GM20431 (cell line): ENCODE measurements around the gene ASIC4.

Experiments
- in situ Hi-C: fragments of 300-500 bp; cut with MseI, MboI; formaldehyde crosslinking; loops from one replicate; pipeline ENCODE4 v1.15.0; 2020; ENCODE audit warnings: low sequenced_read_pairs; ENCODE audit not compliant: unreplicated experiment

Gene ASIC4

DNA sequence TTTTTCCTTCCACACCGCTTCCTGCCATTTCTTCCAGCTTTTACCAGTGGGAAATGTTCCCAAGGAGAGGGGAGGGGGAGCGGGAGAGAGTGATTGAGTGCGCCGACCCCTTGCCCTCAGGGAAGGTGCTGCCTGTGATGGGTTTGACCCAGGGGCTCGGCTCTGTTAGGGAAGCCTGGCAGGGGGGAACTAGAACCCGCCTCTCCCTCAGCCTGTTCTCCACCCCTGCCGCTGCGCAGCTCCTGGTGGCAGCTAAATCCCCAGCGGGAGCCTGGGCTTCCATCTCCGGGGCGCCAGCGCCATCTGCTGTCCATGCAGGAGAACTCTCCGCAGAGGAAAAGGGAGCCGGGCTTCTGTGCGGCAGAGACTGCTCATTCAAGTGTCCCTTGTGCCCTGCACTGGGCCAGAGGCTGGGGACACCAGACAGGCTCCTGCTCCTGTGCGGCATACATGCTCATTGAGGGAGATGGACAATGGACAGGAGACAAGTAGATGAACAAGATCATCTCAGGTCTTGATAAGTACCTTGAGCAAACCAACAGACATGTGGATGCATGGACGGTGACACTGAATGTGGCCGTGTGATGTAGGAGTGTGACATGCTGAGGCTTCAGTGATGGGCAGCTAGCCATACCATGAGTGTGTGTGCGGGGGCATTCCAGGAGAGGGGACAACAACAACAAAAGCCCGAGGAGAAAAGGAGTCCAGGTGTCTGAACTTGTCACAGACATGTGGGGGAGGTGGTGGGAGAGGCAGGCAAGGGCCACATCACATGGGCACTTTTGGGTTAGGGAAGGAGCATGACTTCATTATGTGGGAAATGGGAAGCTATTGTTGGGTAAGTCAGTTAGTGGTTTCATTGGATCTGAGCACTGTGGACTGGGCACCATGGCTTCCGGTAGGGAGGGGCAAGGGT is 16.0 kb downstream of the ASIC4 start:
- in situ Hi-C loops = no loop called here

GRCh38 chr2:219531639-219532377 is 17.5 kb downstream of the ASIC4 start:
- in situ Hi-C loops = no loop called here

- in situ Hi-C loops = no loop called here
These were observed 18.0 kb downstream of the ASIC4 start for GRCh38 chr2:219532378-219532649.

- in situ Hi-C loops = no loop called here
These were observed 19.8 kb downstream of the ASIC4 start for GRCh38 chr2:219533930-219534661.

- in situ Hi-C loops = no loop called here
These were observed 22.1 kb downstream of the ASIC4 start for GRCh38 chr2:219536425-219536824.

DNA sequence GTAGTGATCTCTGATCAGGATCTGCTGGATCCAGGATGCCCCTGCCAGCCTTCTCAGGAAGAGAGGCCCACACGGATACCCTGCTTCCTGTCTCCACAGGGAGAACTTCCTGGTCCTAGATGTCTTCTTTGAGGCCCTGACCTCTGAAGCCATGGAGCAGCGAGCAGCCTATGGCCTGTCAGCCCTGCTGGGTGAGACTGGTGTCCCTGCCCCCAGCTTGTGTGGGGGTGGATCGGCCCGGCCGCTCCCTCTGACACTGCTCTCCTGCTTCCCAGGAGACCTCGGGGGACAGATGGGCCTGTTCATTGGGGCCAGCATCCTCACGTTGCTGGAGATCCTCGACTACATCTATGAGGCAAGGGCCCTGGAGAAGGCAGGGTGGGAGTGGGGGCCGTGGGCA is 22.7 kb downstream of the ASIC4 start:
- in situ Hi-C loops = no loop called here

- in situ Hi-C loops = no loop called here
These were observed 23.6 kb downstream of the ASIC4 start for GRCh38 chr2:219537657-219538488.

DNA sequence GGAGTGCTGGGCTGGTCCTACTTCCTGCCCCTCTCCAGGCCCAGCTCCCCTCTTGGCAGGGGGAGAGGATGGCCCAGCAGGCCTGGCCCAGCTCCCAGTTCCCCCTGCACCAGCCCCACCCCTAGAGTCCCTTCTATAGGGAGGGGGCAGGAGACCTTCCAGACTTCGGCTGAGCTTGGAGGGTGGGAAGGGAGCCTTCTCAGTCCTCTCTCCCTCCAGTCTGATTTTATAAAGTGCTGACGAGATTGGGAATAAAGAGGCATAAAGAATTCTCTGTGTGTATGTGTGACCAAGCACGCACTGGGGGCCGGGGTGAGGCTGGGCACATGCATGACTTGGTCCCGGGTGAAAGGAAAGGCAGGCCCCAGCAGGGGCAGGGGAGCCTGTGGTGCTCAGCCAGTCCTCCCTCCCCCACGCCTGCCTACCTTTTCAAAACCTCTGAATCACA is 24.2 kb downstream of the ASIC4 start:
- in situ Hi-C loops = no loop called here

- in situ Hi-C loops = no loop called here
These were observed 24.9 kb downstream of the ASIC4 start for GRCh38 chr2:219538956-219539788.

DNA sequence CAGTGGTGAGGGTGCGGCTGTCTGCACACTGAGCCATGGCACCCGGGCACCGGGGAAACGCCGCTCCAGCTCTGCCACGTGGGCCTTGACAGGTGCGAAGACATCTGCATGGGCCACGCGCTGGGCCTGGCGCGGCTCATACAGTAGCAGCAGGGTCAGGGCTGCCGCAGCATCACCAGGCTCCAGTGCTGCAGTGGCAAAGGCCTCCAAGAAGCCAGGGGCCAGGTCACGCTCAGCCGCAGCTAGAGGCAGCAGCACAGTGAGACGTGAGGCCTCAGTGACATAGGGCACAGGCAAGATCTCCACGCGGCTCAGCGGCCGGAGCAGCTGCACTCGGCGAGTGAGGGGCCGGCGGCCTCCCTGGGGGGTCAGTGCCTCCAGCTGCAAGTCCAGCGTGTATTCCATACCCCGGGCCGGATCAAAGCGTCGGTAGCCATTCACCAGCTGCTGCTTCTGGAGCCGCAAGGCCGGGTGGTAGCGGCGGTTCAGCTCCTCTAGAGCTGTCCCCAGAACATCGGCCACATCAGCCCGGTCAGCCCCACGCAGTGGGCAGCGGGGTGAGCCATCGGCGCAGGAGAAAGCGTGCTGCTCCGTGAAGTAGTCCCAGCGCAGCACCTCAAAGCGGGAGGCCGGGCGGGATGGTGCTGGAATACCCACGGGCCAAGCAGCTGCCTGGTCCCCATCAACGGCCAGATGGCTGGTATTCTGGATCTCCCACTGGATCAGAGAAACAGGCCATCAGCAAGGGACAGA is 25.8 kb downstream of the ASIC4 start:
- in situ Hi-C loops = no loop called here

GRCh38 chr2:219540784-219541504 is 26.7 kb downstream of the ASIC4 start:
- in situ Hi-C loops = no loop called here

DNA sequence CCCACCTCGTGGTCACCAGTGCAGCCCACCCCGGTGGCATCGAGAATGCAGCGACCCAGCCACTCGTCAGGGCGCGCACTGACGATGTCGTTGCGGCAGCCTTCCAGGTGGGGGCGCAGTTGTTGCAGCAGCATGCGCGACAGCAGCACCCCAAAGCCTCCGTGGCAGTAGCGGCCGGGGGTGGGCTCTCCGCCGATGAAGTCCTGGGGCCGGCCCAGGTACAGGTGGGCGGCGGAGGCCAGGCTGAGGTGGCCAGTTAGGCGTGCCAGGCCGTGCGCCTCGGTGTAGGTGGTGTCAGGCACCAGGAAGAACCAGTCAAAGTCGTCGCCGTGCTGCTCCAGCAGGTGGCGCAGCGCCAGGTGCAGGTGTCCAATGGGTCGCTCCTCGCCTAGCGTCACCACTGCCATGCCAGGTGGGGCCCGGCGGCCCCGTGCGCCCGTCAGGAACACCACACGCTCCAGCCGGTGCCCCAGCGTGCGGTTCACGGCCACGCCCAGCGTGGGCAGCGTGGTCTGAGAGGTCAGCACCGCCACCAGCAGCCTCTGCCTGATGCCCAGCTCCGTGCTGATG is 27.4 kb downstream of the ASIC4 start:
- in situ Hi-C loops = no loop called here

- in situ Hi-C loops = no loop called here
These were observed 28.8 kb downstream of the ASIC4 start for GRCh38 chr2:219542931-219543595.

GRCh38 chr2:219543596-219544358 is 29.5 kb downstream of the ASIC4 start, which contains the start of the genes CHPF and TMEM198:
CHPF (minus strand) TSS chr2:219543809; CDS start chr2:219543538, 271 bp downstream.
TMEM198 (plus strand) TSS chr2:219544028; CDS start chr2:219544728, 700 bp downstream.
- in situ Hi-C loops = no loop called here

DNA sequence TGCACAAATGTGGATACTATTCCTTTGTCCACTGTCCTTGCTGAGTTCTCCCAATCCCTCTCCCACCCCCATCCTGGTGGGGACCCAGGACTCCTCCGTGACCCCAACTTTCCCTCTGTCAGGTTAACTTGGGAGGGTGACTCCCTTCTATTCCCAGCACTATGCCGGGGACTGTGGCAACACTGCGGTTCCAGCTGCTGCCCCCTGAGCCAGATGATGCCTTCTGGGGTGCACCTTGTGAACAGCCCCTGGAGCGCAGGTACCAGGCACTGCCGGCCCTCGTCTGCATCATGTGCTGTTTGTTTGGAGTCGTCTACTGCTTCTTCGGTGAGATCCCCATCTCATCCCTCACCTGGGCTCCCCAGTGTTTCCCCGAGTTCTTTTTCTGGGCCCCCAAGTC is 30.3 kb downstream of the ASIC4 start:
- in situ Hi-C loops = no loop called here
